ENCODE data around the gene SLC22A23.
"Not testable (repeated sequence)": the region's sequence is repeated elsewhere in the genome, so short reads cannot be mapped to it uniquely, and the experiment has no call there.

The SLC22A23 gene

DNA sequence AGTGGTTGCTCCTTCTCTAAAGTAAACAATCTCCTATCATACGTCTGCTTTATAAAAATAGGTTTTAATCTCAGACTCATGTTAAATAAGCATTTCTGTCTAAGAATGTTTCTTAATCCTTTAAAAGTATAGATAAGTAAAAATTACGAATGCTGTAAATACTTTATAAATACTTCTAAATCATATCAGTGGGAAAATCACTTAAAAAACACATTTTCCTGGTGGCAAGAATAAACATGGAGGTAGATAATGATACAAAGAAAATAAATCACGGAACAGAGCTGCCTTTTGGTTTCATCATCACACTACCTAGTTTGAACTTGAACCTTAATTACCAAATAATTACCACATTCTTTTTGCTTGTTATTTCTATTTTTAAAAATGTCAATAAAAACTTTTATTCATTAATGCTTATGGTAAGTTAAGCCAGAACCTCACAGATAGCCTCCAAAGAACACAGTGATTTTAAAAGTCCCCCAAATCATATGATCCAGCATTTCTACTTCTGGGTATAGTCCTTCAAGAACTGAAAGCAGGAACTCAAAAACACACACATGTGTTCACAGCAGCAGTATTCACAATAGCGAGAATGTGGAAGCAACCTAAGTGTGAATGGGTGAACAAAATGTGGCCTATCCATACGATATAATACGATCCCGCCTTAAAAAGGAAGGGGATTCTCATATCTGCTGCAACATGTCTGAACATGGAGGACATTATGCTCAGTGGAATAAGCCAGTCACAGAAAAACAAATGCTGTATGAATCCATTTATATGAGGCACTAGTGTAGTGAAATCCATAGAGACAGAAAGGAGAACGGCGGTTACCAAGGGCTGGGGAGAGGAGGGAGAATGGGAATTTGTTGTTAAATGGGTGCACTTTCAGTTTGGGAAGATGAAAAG is 72.4 kb downstream of the SLC22A23 start:
- DNase-seq: no peak

DNA sequence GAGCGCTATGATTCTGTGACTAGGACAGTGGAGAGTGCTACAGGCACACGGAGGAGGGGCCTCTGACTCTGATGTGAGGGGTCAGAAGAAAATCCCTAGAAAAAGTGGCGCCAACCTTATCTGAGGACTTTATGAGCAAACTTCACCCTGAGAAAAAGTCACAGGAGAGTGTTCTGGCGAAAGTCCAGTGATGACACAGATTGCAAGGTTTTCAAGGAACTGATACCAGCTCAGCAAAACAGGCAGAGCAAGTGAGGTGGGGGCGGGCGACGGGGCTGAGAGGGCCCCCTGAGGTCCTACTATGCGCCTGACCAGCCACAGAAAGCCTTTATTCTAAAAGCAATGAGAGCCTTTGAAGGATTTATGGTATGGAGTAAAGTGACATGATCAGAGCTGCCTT is 73.3 kb downstream of the SLC22A23 start:
- DNase-seq: no peak

GRCh38 chr6:3382326-3383279 is 74.2 kb downstream of the SLC22A23 start:
- DNase-seq: no peak

- no peak for DNase-seq
Measured at GRCh38 chr6:3381233-3381921, 75.5 kb downstream of the SLC22A23 start.

DNA sequence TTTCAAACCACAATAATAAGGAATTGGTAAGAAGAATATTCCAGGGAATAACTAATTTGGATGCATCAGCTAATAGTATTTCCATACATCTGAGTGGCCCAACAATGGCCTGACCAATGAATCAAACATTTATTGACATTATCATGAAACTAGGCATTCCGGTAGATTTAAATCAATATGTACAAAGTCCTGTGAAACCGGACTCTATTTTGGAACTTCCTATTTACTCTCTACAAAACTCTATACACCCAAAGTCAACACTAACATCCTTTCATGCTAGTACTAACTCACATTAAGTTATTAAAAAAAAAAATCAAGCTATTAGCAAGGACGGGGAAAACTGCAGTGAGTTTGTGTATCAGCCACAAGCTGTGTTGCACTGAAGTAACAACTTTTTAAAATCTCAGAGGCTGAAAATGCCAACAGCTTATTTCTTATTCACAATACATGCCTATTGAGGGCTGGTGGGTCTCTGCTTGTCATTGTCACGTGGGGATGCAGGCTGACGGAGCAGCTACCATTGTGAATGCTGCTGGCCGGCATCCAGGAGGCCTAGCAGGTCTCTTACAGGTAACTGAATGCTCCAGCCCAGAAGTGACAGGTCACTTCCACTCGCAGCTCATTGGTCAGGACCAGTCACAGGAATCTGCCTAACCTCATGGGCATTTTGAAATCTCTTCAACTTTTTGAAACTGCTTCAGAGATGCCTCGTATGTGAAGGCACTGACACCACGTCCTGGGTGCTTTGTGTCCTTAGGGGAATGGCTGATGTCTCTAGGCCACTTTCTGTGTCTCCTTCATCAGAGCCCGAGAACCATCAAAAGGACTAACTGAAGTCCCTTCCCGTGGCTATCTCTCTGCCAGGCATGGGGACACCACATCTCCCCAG is 76.3 kb downstream of the SLC22A23 start:
- no peak for DNase-seq

DNA sequence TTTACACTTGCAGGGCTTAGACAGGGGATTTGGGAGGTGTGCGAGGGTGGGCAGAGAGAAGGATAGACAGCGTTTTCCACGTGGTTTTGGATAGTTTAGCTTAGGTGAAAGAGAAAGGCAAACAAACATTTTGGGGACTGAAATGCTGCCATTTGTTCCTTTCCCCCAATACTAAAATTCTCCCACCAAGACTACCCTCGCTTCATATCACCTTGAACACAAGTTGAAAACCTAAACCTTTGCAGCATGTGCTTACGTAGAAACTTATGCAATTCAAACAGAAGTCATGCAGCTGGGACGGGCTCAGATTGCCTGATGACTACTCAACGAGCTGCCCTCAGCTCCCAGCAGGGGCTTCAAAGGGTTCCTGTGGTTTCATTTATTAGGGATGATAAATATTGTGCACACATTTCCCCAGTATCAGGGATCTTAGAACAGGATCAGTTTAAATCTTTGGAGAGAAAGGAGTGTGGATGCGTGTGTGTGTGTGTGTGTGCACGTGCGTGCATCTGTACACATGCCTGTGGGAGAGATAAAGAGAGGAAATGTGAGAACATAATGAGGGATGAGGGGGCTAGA is 77.3 kb downstream of the SLC22A23 start:
- DNase-seq: no peak

DNA sequence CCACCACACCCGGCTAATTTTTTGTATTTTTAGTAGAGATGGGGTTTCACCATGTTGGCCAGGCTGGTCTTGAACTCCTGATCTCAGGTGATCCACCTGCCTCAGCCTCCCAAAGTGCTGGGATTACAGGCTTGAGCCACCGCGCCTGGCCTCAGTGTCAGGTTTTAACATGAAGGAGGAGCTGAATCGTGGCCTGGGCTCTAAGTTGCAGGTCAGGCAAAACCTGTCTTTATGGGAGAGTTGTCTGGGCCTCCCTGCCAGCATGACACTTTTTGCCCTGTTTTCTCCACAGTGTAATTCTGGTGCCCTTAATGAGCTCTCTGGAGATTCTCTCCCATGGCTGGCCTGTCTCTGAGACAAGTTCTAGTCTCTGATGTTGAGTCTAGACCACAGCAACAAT is 78.0 kb downstream of the SLC22A23 start:
- not testable (repeated sequence) for DNase-seq

- not testable (repeated sequence) for DNase-seq
Measured at GRCh38 chr6:3378398-3378782, 78.5 kb downstream of the SLC22A23 start.

DNA sequence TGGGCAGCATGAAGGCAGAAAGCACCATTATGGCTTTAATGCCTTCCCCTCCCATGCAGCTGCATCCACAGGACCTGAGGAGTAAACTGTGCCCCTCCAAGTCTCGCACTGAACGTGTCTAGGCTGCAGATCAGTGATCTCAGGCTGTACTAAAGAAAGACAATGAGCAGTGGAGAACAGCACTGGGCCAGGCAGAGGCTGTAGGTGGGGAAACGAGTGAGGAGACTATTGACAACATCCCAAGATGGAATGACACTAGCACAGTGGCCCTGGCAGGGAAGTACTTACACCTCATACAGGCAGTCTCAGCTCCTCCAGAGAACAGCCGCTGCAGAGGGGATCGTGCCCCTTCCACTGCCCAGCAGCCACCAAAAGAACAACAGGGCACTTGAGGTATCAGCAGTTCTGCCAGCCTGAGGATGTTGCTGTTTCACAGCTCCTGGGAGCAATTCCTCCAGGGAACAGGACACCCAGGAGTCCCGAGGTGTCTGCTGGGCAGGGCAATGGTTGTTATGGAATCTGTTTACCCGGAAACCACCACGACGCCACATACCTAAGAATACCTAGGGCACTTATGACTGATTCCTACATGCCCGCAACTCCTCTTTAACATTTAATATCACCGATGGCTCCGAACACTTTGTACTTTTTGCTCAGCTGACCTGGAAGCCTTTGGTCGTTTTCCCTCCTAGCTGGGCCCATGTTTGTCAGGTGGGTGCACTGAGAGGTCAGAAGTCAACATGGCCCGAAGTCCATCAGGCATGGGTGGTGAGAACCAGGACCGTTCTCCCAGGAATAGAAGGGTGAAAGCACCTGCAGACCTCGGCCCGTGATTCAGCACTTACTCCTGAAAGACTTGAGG is 79.1 kb downstream of the SLC22A23 start:
- no peak for DNase-seq

DNA sequence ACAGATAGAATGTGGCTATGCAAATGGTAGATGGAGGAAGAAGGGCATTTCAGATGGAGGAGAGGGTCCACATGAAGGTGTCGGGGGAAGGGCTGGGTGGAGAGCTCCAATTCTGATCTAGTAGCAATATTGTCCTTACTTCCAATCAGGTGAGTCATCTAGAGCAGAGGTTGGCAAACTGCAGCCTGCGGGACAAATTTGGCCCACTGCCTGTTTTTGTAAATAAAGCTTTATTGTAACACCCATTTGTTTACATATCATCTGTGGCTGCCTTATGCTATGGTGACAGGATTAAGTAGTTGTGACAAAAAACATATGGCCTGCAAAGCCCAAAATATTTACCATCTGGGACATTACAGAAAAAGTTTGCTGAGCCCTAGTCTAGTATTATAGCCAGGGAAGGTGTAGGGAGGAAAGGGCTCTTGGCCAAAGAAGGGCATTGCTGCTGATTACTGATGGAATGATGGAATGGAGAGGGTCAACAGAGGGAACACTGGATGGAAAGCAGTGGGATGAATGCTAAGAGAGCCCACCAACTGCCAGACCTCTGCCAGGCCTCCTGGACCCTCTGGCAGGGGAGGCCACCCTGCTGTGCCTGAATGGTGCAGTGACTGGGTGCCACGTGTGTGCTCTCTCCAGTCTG is 79.8 kb downstream of the SLC22A23 start:
- no peak for DNase-seq

GRCh38 chr6:3376064-3376463 is 80.8 kb downstream of the SLC22A23 start:
- DNase-seq: no peak

DNA sequence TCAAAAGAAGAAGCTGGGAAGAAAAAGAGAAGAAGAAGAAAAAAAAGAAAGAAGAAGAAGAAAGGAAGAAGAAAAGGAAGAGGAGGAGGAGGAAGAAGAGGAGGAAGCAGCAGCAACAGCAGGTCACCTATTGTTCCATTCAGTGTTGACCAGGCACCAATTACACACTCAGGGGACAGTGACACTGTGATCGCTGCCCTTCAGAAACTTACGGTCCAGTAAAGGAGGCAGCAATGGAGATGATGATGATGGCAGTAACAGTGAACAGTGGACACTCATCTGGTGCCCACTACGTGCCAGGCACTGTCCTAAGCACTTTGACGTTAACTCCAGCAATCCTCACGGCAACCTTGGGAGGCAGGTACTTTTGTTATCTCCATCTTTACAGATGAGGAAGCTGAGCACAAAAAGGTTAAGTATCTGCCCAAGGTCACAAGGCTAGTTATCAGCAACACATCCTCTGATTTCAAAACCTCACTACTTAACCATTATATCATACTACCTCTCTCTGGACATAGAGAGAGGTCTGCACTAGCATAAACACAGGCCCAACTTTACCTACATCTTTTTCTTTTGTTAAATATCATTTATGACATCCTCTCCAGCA is 83.2 kb downstream of the SLC22A23 start:
- no peak for DNase-seq

DNA sequence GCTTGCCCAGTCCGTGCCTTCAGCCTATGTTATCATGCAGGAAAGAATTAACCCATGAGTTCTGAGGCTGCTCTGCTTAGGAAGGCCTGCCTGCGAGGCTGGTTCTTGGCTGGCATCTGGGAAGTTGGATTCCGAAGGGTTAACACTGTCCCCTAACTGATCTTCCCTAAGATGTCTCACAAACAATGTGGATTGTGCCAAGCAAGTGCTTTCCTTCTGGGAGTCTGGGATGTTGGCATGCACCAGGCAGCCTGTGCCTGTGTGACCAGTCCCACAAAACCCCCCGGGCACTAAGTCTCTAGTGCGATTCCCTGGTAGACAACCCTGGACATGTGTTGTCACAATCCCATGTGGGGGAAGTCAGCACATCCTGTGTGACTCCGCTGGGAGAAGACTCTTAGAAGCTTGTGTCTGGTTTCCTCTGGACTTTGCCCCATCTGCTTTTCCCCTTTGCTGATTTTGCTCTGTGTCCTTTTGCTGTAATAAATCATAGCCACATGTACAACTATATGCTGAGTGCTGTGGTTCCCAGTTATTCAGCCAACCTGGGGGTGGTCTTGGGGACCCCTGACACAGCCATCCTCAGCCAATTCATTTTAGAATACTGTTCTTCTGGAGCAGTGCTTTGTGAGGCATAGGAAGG is 83.8 kb downstream of the SLC22A23 start:
- no peak for DNase-seq

DNA sequence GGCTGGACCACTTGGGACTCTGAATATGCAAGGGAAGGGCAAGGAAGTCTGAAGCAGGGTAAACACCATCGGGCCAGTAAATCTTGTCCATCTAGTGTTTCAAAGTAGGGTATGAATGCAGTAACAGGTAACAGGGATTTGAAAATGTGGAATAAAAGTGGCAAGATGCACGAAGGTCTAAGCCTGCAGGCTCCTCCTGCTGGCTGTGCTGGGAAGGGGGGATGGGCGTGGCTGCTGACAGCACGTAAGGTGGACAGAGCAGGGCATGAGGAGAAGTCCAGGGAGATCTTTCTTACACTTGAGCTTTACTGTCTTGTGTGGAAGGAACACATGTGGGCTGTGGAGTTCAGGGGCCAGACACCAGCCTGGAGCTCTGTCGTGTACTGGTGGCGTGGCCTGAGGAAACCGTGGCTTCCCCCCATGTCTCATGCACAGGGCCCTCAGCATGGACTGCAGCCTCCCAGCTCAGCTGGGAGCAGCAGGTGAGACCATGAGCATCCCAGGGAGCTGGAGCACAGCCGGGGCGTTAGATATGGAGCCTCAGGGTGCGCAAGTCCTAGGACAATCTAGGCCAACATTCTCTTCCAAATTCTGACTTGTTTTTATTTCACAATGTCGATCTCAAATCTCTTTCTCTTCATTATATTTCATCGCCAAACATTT is 84.5 kb downstream of the SLC22A23 start:
- no peak for DNase-seq

GRCh38 chr6:3371222-3371949 is 85.5 kb downstream of the SLC22A23 start:
- DNase-seq: no peak

- no peak for DNase-seq
Measured at GRCh38 chr6:3370361-3371221, 86.3 kb downstream of the SLC22A23 start.

DNA sequence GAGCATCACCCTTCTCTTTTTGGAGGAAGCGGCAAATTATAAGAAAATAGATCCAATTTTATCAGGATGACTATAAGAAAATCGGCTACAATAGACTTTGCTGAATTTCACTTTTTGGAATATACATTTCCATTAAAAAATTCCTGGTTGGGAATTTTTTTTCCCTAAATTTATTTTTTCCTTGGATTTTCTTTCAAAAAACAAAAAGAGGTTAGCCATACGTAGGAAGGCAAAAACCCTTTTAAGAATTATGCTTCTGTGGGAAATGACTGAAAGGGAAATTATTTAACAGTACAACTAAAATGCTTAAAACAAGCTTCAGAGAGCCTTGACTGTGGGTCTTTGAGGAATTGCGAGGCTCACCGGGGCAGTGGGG is 86.9 kb downstream of the SLC22A23 start:
- no peak for DNase-seq
